Mesodermal cell (in vitro differentiated cells): Measurements from ENCODE around the gene ZNF829. TPM values are rescaled to one million over a fixed set of nuclear protein-coding genes. Genes with fewer than 3 reads are reported as not detected.

ENCODE experiments used
- H3K27ac ChIP-seq: 2 replicates; pipeline ENCODE4 v1.7.0; 2013; ENCODE audit warnings: mild to moderate bottlenecking, low read depth, low read length, moderate library complexity; ENCODE audit not compliant: severe bottlenecking
- H3K36me3 ChIP-seq: 2 replicates; pipeline ENCODE4 v1.7.1; 2013; ENCODE audit warnings: mild to moderate bottlenecking, low read length, moderate library complexity; ENCODE audit not compliant: control insufficient read depth, insufficient read depth
- H3K4me1 ChIP-seq: one replicate; pipeline ENCODE4 v1.7.1; 2013; ENCODE audit warnings: mild to moderate bottlenecking, low read length; ENCODE audit not compliant: insufficient read depth, control insufficient read depth, poor library complexity, severe bottlenecking
- H3K4me3 ChIP-seq: 2 replicates; pipeline ENCODE4 v1.7.0; 2013; ENCODE audit warnings: low read length, control low read depth, mild to moderate bottlenecking; ENCODE audit not compliant: insufficient read depth, poor library complexity, severe bottlenecking; ENCODE audit errors: extremely low read depth
- H3K9me3 ChIP-seq: 2 replicates; pipeline ENCODE4 v1.7.1; 2013; ENCODE audit warnings: mild to moderate bottlenecking, low read length, moderate library complexity; ENCODE audit not compliant: control insufficient read depth
- WGBS, 2 experiments: methylation state at CpG; one replicate each; pipeline ENCODE4 v1.1.5; 2013; ENCODE audit warnings: missing lambda C conversion rate in 2 of 2; ENCODE audit not compliant: insufficient coverage in 2 of 2; 5-methylcytosine and 5-hydroxymethylcytosine counted together
- polyA plus RNA-seq, 2 experiments: library from polyadenylated mRNA; stranded (reverse); fragments of 50-300 nt; gene quantifications; one replicate each; pipeline ENCODE4 v1.2.3, GENCODE V29; 2013

ZNF829 gene
- 1.1 TPM for polyA plus RNA-seq (2013, experiment 1 of 2)
- 0.91 TPM for polyA plus RNA-seq (2013, experiment 2 of 2)

DNA sequence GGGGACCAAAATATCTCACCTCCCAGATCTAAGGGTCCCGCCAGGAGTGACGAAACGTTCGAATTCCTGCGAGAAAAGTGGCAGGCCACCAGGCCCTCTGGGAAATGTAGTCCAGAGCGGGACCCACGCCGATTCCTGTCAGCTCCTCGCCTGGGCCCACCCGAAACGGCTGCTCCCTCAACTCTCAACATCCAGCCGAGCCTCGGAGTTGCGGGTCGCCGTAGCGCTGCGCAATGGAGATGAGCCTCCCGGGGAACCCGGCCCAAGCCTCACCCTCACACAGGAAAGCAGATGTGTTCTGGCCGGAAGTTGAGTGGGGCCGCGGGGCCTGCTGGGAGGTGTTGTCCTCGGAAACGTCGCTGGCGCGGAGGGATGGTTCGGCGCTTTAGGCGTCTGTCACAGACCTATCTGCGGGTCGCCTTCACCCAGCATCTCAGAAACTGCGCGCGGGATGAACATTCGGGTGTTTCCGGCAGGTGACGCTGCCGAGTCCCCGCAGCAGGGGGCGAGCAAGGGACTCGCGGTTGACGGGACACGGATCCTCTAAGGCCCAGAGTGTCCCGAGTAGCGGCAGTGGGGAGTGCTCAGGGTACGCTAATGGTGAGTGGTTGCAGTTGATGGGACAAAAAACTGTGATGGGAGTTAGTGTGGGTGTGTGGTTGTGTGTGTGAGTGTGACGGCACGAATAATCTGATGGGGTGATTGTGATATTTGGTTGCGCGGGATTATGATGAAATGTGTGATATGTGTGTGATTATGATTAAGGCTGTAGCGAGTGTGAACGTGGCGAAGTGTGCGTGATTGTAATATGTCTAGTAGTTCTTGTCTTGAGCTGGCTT lies at the start of gene ZNF829, which contains the start of gene ZNF568:
TSS of gene ZNF829 (minus strand) at position 300 of the 839 bp plus-strand sequence. CDS start 1,124 bp downstream, outside the sequence.
TSS of gene ZNF568 (plus strand) at position 341 of the 839 bp plus-strand sequence. CDS start 6,439 bp downstream, outside the sequence.
- peaks cover 48% of the 10 kb centered on the region for H3K9me3 ChIP-seq
- H3K36me3 ChIP-seq: peaks cover 9% of the 10 kb centered on the region
- no peaks in the 10 kb centered on the region for H3K4me1 ChIP-seq
- H3K4me3 ChIP-seq: peak within 1 kb of the TSS; percentile 55
- H3K27ac ChIP-seq: peak within 1 kb of the TSS; percentile 59
- 17 to 25% methylated on average over 43 to 47 of the region's 57 CpGs for WGBS, 2 experiments

DNA sequence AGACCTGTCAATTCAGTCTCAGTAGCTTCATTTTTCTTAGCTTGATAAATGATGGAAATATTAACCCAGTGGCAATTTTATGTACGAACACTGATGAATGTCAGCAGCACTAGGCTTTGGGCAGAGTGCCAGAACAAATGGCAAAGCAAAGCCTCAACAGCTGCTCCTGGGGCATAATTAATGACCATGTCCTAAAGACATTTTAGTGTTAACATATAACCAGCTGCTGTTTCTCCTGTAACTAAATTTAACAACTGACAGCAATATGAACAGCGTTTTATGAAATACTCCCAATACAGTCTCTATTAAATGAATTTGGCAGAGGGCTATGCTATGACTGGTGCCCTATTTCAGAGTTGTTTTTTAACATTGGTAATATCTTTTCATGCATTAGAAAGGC lies 47.2 kb upstream of the ZNF829 start:
- WGBS, 2 experiments: 56 to 100% methylated on average over 1 of the region's 2 CpGs
- Histone ChIP-seq H3K36me3 (no peaks in the 10 kb centered on the region), H3K27ac (no peak overlapping the region), H3K4me1 (no peaks in the 10 kb centered on the region), H3K9me3 (peaks cover 43% of the 10 kb centered on the region), H3K4me3 (no peak overlapping the region)

DNA sequence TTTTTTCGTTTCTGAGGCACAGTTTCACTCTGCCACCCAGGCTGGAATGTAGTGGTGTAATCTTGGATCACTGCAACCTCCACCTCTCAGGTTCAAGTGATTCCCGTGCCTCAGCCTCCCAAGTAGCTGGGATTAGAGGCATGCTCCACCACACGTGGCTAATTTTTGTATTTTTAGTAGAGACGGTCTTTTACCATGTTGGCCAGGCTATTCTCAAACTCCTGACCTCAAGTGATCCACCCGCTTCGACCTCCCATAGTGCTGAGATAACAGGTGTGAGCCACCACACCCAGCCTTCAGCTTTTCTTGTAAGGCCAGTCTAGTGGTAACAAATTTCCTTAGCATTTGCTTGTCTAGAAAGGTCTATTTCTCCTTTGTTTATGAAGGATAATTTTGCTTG lies 46.3 kb upstream of the ZNF829 start:
- 73 to 80% methylated on average over 2 to 5 of the region's 6 CpGs for WGBS, 2 experiments
- H3K4me3 ChIP-seq: no peak overlapping the region
- H3K36me3 ChIP-seq: no peaks in the 10 kb centered on the region
- H3K9me3 ChIP-seq: peaks cover 38% of the 10 kb centered on the region
- no peaks in the 10 kb centered on the region for H3K4me1 ChIP-seq
- no peak overlapping the region for H3K27ac ChIP-seq

DNA sequence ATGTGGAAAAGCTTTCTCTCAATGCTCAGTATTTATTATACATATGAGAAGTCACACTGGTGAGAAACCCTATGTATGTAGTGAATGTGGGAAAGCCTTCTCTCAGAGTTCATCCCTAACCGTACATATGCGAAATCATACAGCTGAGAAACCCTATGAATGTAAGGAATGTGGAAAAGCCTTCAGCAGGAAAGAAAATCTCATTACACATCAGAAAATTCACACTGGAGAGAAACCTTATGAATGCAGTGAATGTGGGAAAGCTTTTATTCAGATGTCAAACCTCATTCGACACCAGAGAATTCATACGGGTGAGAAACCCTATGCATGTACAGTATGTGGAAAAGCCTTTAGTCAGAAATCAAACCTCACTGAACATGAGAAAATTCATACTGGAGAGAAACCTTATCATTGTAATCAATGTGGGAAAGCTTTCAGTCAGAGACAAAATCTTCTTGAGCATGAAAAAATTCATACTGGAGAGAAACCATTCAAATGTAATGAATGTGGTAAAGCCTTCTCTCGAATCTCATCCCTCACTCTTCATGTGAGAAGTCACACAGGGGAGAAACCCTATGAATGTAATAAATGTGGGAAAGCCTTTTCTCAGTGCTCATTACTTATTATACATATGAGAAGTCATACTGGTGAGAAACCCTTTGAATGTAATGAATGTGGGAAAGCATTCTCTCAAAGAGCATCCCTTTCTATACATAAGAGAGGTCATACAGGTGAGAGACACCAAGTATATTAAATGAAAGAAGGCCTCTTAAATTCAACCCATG lies 34.4 kb upstream of the ZNF829 start:
- Histone ChIP-seq H3K4me1 (no peaks in the 10 kb centered on the region), H3K9me3 (peaks cover 43% of the 10 kb centered on the region), H3K4me3 (no peak overlapping the region), H3K36me3 (peaks cover 3% of the 10 kb centered on the region), H3K27ac (no peak overlapping the region)
- WGBS, 2 experiments: no CpG with 5 or more reads among the region's 5 CpGs

DNA sequence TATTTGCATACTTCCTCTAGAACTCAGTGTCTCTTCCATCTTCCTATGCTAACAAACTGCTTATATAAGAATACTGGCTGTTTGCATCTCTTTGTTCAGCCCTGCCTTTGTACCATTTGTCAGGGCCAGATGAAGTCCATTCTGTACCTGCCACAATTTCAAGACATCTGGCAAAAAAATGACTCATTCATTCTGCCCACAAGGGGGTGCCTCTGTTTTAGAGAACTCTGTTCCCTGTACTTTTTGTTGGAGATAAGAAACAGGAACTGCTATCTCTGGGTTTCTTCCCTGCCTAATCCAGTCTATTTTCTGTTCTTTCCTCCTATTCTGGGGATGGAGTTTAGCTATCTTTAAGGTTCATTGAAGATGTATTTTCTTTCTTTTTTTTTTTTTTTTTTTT lies 23.1 kb upstream of the ZNF829 start:
- H3K36me3 ChIP-seq: peaks cover 12% of the 10 kb centered on the region
- peaks cover 20% of the 10 kb centered on the region for H3K9me3 ChIP-seq

DNA sequence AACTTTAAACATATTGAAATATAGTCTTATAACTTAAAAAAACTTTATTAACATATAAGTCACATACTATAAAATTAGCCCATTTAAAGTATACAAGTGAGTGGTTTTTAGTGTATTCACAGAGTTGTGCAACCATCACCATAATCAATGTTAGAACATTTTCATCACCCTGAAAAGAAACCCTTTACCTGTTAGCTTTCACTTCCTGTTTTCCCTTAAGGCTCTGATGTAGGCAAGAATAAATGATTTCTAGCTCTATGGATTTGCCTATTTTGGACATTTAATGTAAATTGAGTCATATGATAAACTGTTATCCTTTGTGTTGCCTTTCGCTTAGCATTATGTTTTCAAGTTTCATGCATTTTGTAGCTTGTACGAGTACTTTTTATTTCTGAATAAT lies 15.6 kb upstream of the ZNF829 start:
- H3K4me1 ChIP-seq: no peaks in the 10 kb centered on the region
- H3K4me3 ChIP-seq: no peak overlapping the region
- WGBS, 2 experiments: no CpG with 5 or more reads among the region's 2 CpGs
- H3K9me3 ChIP-seq: peaks cover 12% of the 10 kb centered on the region
- no peak overlapping the region for H3K27ac ChIP-seq
- peaks cover 1% of the 10 kb centered on the region for H3K36me3 ChIP-seq

More for the DNA sequence above, 23.1 kb upstream of the ZNF829 start:
- H3K4me3 ChIP-seq: no peak overlapping the region
- no peaks in the 10 kb centered on the region for H3K4me1 ChIP-seq
- no peak overlapping the region for H3K27ac ChIP-seq

DNA sequence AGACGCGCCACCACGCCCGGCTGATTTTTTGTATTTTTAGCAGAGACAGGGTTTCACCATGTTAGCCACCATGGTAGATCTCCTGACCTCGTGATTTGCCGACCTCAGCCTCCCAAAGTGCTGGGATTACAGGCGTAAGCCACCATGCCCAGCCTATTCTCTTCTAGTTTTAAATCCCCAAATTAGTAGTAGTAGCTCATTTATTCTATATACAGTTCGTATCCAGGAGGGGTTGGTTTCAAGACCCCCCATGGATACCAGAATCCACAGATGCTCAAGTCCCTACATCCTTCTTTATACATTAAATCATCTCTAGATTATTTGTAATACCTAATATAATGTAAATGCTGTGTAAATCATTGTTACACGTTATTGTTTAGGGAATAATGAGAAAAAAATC lies 2.0 kb upstream of the ZNF829 start:
- peaks cover 9% of the 10 kb centered on the region for H3K36me3 ChIP-seq
- 93 to 97% methylated on average over 6 to 7 of the region's 9 CpGs for WGBS, 2 experiments

DNA sequence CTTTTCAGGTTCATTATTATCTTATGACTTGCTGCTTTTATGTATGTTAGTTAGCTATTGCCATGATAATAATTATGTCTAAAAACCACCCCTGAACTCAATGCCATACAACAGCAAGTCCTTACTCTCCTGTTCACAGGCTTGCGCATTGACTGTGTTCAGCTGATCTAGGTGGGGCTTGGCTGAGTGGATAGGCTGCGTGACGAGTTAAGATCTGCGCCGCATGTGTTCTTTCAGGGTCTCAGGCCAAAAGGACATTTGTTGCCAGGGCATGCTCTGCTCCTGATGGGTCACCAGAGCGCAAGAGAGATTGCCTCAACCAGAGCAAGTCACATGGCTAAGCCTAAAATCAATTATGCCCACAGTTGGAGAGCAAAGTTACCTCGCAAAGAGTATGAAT lies 900 bp upstream of the ZNF829 start:
- WGBS, 2 experiments: 90 to 91% methylated on average over 4 to 5 of the region's 7 CpGs
- no peak overlapping the region for H3K27ac ChIP-seq
- H3K36me3 ChIP-seq: peaks cover 9% of the 10 kb centered on the region
- peaks cover 48% of the 10 kb centered on the region for H3K9me3 ChIP-seq
- peak overlapping the region; percentile 55 for H3K4me3 ChIP-seq
- H3K4me1 ChIP-seq: no peaks in the 10 kb centered on the region

More for the DNA sequence above, 2.0 kb upstream of the ZNF829 start:
- peaks cover 41% of the 10 kb centered on the region for H3K9me3 ChIP-seq
- H3K27ac ChIP-seq: no peak overlapping the region
- no peaks in the 10 kb centered on the region for H3K4me1 ChIP-seq
- no peak overlapping the region for H3K4me3 ChIP-seq

DNA sequence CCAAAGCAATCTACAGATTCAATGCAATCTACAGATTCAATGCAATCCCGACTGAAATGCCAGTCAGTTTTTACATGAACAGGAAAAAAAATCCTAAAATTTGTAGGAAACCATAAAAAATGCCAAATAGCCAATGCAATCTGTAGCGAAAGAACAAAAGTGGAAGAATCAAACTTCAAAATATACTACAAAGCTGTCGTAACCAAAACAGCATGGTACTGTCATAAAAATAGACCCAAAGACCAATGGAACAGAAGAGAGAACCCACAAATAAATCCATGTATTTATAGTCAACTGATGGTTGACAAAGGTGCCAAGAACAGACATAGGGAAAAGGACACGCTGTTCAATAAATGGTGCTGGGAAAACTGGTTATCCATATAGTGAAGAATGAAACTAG lies 17.7 kb downstream of the ZNF829 start:
- Histone ChIP-seq H3K27ac (no peak overlapping the region), H3K36me3 (peaks cover 15% of the 10 kb centered on the region), H3K9me3 (peaks cover 54% of the 10 kb centered on the region), H3K4me1 (no peaks in the 10 kb centered on the region), H3K4me3 (no peak overlapping the region)
- 85% methylated on average over 3 of the region's 4 CpGs; no CpG with 5 or more reads in 1 of the 2 experiments for WGBS, 2 experiments

DNA sequence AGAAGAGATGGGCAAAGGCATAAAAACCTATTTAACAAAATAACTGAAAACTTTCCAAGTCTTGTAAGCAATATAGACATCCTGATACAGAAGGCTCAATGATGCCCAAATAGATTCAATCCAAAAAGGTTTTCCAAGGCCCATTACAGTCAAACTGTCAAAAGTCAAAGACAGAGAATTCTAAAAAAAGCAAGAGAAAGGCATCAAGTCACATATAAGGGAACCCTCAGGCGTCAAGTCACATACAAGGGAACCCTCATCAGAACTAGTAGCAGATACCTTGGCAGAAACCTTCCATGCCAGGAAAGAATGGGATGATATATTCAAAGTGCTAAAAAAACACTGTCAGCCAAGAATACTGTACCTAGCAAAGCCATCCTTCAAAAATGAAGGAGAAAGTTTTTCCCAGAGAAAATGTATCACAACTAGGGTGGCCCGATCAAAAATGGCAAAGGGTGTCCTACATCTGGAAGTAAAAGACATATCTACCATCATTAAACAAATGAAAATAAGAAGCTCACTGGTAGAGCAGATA lies 21.2 kb downstream of the ZNF829 start:
- no peak overlapping the region for H3K4me3 ChIP-seq
- no CpG with 5 or more reads among the region's 2 CpGs for WGBS, 2 experiments
- H3K4me1 ChIP-seq: no peaks in the 10 kb centered on the region
- H3K9me3 ChIP-seq: peaks cover 68% of the 10 kb centered on the region
- no peak overlapping the region for H3K27ac ChIP-seq
- peaks cover 37% of the 10 kb centered on the region for H3K36me3 ChIP-seq
